ENCODE measurements around the gene SHMT1.
A peak's percentile ranks its signal among the peaks of the same experiment; 100 is the strongest.
"Not testable (repeated sequence)": the region's sequence is repeated elsewhere in the genome, so short reads cannot be mapped to it uniquely, and the experiment has no call there.

SHMT1 gene

DNA sequence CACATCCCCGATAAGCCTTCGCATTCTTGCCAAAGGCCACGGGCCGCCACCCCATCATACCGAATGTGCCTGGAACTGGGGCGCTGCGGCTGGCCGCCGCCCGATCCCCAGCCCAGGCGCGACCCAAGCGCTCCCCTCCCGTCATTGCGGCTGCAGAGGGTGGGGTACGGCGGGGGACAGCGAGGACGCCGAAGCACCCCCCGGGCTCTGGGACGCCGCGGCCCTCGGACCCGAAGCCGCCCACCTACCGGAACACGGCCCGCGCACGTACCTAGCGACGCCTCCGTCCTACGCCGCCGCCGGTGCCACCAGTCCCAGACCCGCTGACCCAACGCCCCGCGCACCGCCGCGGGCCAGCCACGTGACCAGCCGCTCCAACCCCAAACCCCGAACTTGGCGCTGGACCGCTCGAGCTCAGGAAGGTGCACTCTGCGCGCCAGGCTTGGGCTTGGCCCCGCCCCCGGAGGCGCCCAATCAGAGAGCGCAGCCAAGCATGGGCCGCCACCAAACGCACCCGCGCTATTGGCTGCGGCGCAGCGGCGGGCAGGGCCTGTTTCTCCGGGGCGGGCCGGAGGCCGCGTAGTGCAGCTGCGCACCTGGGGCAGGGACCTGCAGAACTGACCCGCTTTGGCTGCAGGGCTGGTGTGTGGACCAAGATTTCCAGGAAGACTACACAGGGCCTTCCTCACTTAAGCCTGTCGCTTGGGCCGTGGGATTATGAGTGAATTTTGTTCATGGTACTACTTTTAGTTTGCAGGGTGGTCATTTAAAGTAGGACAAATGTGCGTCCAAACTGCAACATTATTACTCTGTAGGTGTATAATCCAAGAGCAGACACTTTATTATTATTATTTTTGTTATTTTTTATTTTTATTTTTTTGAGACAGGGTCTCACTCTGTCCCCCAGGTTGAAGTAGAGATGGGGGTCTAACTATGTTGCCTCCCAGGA is at the start of gene SHMT1:
TSS of gene SHMT1 (minus strand) at position 450 of the 949 bp plus-strand sequence. CDS start 7,569 bp downstream, outside the sequence.
- Histone ChIP-seq H3K4me1 (peaks cover 20% of the 10 kb centered on the region), H3K9me3 (peaks cover 4% of the 10 kb centered on the region; the same call in 1 of the 2 replicates), H3K4me3 (peak within 1 kb of the TSS; percentile 90), H3K27ac (peak within 1 kb of the TSS; percentile 75), H3K36me3 (peaks cover 24% of the 10 kb centered on the region), H3K4me2 (peak within 1 kb of the TSS; percentile 90), H4K20me1 (no peaks in the 10 kb centered on the region), H3K27me3 (no peaks in the 10 kb centered on the region), H3K9ac (peak within 1 kb of the TSS; percentile 84)
- TF ChIP-seq Cebpa-rat (IDR thresholded peaks at IDR 0.05), result no peak

DNA sequence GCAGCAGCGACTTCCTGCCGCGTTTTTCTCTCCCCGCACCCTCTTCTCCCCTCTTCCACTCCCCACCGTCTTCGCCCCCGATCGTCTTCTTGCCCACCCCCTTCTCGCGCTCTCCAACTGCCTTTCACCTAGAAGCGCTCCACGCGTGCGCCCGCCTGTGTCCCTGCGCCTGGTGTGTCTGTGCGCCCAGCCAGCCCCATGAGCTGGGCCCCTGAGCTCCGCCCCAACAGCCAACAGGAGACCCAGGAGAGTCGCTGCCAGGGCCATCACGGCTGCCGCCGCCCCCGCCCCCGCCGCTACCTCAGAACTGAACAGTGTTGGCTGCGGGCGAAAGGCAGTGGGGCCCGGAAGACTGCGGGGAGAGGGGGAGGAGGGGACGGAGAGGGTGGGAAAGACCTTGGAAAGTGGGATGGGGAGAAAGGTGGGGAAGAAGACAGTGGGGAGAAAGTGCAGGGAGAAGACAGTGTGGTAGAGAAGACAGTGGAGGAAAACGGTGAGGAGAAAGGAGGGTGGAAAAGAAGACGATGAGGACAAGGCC is 48.7 kb upstream of the SHMT1 start:
- Histone ChIP-seq H3K9ac (peak overlapping the region; percentile 78), H3K27ac (peak overlapping the region; percentile 82), H3K4me1 (peaks cover 17% of the 10 kb centered on the region), H3K4me3 (peak overlapping the region; percentile 68)
- not testable (repeated sequence) for H3K27me3 ChIP-seq, H4K20me1 ChIP-seq, H3K4me2 ChIP-seq, H3K36me3 ChIP-seq, H3K9me3 ChIP-seq

GRCh38 chr17:18411377-18411864 is 48.1 kb upstream of the SHMT1 start:
- peak overlapping the region; percentile 82 for H3K27ac ChIP-seq

DNA sequence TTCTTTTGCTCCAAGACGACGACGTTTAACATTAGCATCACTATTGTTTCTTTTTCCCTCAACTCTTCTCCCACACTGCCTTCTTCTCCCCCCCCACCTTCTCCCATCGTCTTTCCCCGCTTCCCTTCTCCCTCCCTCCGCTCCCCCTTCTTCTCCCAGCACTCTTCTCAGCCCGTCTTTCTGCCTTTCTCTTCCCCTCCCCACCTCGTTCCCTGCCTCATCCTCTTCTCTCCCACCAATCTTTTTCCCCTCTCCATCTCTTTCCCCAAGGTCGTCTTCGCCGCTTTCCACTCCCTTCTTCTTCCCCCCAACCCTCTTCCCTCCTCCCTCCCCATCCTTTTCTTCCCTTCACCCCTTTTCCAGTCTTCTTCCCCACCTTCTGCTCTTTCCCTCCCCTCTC is 47.4 kb upstream of the SHMT1 start:
- Histone ChIP-seq H3K27ac (peak overlapping the region; percentile 82; the same call in 1 of the 2 replicates), H3K4me2 (peak overlapping the region; percentile 72), H3K4me3 (peak overlapping the region; percentile 68), H3K4me1 (peaks cover 17% of the 10 kb centered on the region), H3K9ac (peak overlapping the region; percentile 78; the same call in 1 of the 2 replicates)
- not testable (repeated sequence) for H3K36me3 ChIP-seq, H3K9me3 ChIP-seq, H3K27me3 ChIP-seq, H4K20me1 ChIP-seq

More at GRCh38 chr17:18411377-18411864, 48.1 kb upstream of the SHMT1 start:
- Histone ChIP-seq H3K4me1 (peaks cover 17% of the 10 kb centered on the region), H3K4me2 (peak overlapping the region; percentile 72), H3K4me3 (peak overlapping the region; percentile 68), H3K9ac (peak overlapping the region; percentile 78)
- H4K20me1 ChIP-seq, H3K36me3 ChIP-seq, H3K9me3 ChIP-seq, H3K27me3 ChIP-seq: not testable (repeated sequence)

- not testable (repeated sequence) for H4K20me1 ChIP-seq, H3K27ac ChIP-seq, H3K9me3 ChIP-seq, H3K9ac ChIP-seq, H3K27me3 ChIP-seq, H3K36me3 ChIP-seq, H3K4me3 ChIP-seq
- Histone ChIP-seq H3K4me2 (peak overlapping the region; percentile 30), H3K4me1 (peaks cover 17% of the 10 kb centered on the region)
Observed at GRCh38 chr17:18409321-18409720, 46.0 kb upstream of the SHMT1 start.

DNA sequence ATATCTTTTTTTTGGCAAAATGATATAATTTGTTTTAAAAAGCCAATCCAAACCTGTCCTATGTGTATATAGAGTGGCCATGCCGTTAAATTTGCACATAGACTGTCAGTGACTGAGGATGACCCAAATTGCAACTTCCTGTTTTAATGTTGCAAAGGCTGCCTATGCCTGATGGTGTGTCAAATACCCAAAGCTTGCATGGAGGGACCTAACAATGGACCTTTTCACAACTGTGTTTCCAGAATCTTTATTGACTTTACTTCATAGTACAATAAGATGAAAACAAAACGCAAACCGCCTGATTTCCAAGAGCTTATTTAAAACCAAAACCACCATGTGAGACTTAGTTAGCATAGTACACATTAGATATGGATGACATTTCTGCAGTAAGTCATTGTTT is 45.6 kb upstream of the SHMT1 start:
- not testable (repeated sequence) for H3K4me3 ChIP-seq, H4K20me1 ChIP-seq, H3K36me3 ChIP-seq, H3K27me3 ChIP-seq, H3K9me3 ChIP-seq, H3K27ac ChIP-seq, H3K9ac ChIP-seq
- Histone ChIP-seq H3K4me2 (peak overlapping the region; percentile 30), H3K4me1 (peaks cover 17% of the 10 kb centered on the region)

DNA sequence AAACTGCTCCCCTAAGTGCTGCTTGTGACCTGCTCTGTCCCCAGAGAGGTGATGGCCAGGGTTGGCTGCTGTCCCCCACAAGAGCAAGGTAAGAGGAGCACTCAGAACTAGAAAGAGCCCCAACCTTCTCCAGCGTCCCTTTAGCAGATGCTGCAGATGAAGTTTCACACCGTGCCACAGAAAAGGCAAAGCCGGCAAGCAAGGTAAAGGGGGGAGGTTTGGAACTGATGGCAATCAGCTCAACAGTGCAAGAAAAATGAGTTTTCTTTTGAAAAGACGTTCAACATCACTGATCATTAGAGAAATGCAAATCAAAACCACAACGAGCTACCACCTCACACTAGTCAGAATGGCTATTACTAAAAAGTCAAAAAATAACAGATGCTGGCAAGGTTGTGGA is 40.3 kb upstream of the SHMT1 start:
- not testable (repeated sequence) for H3K4me1 ChIP-seq, H4K20me1 ChIP-seq, H3K9me3 ChIP-seq, H3K4me2 ChIP-seq, H3K36me3 ChIP-seq, H3K9ac ChIP-seq, H3K27ac ChIP-seq, H3K27me3 ChIP-seq, H3K4me3 ChIP-seq

GRCh38 chr17:18403166-18403565 is 39.8 kb upstream of the SHMT1 start:
- H3K4me2 ChIP-seq, H3K27ac ChIP-seq, H3K36me3 ChIP-seq, H3K4me1 ChIP-seq, H3K9ac ChIP-seq, H3K27me3 ChIP-seq, H3K4me3 ChIP-seq, H3K9me3 ChIP-seq, H4K20me1 ChIP-seq: not testable (repeated sequence)

- H3K4me1 ChIP-seq, H3K36me3 ChIP-seq, H3K9ac ChIP-seq, H3K27ac ChIP-seq, H3K9me3 ChIP-seq, H3K4me2 ChIP-seq, H4K20me1 ChIP-seq, H3K4me3 ChIP-seq, H3K27me3 ChIP-seq: not testable (repeated sequence)
Observed at GRCh38 chr17:18401872-18402590, 38.7 kb upstream of the SHMT1 start.

DNA sequence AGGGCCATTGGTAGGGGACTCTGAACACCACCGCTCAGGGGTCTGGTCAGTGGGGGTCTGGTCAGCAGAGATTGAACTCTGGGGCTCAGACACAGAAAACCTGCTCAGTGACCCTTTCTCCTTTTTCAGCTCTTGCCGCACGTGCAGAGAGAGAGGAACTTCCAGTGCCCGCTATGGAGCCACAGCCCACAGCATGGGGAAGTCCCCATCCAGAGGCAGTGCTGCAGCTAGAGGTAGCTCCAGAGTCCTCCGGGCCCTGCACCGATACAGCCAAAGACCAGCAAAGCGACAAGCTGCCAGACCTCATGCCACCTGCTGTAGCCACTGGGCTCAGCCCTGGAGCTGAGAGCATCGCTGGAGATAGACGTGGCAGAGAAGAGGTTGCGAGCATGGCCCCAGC is 25.4 kb upstream of the SHMT1 start:
- not testable (repeated sequence) for H4K20me1 ChIP-seq, H3K27me3 ChIP-seq, H3K27ac ChIP-seq, H3K36me3 ChIP-seq, H3K9me3 ChIP-seq, H3K9ac ChIP-seq, H3K4me3 ChIP-seq
- Histone ChIP-seq H3K4me1 (peaks cover 23% of the 10 kb centered on the region), H3K4me2 (0 out of 2 replicates have a peak overlapping the region, but pooled peaks have one; percentile 14)

DNA sequence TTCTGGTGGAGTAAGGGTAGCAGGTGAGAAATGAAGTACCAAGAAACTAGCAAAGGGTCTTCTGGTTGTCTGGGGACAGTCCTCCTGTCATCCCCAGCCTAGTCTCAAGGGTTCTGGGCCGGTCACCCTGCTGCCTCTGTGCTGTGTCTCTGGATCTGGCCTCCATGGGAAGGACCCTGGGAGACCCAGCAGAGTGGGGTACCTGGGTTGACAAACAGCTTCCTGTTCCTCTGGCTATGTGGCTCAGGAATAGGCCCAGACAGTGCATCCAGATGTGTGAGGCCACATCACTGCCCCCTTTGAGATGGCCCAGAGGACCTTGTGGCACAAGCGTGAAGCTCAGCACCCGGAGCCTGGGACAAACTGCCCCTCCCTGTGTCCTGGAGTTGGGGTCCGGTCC is 24.9 kb upstream of the SHMT1 start:
- not testable (repeated sequence) for H3K27me3 ChIP-seq, H3K27ac ChIP-seq, H3K4me3 ChIP-seq, H3K36me3 ChIP-seq, H3K9ac ChIP-seq, H4K20me1 ChIP-seq, H3K9me3 ChIP-seq
- H3K4me2 ChIP-seq, result 0 out of 2 replicates have a peak overlapping the region, but pooled peaks have one; percentile 14
- H3K4me1 ChIP-seq, result peaks cover 26% of the 10 kb centered on the region

- not testable (repeated sequence) for H3K36me3 ChIP-seq
- peaks cover 31% of the 10 kb centered on the region for H3K4me1 ChIP-seq
Observed at GRCh38 chr17:18387583-18387982, 24.2 kb upstream of the SHMT1 start.

DNA sequence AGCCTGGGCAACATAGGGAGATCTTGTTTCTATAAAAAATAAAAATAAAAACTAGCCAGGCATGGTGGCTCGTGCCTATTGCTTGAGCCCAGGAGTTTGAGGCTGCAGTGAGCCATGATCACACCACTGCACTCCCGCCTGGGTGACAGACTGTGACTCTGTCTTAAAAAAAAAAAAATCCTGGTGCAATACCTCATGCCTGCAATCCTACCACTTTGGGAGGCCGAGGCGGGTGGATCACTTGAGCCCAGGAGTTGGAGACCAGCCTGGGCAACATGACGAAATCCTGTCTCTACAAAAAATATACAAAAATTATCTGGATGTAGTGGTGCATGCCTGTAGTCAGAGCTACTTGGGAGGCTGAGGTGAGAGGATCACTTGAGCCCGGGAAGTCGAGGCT is 20.9 kb upstream of the SHMT1 start:
- H3K27ac ChIP-seq, H3K4me2 ChIP-seq, H4K20me1 ChIP-seq, H3K9ac ChIP-seq, H3K36me3 ChIP-seq, H3K9me3 ChIP-seq, H3K4me3 ChIP-seq: not testable (repeated sequence)
- Histone ChIP-seq H3K27me3 (peaks cover 17% of the 10 kb centered on the region), H3K4me1 (peaks cover 16% of the 10 kb centered on the region; the same call in 1 of the 2 replicates)

More at GRCh38 chr17:18387583-18387982, 24.2 kb upstream of the SHMT1 start:
- H3K4me3 ChIP-seq, H3K27me3 ChIP-seq, H3K9ac ChIP-seq, H4K20me1 ChIP-seq, H3K4me2 ChIP-seq, H3K27ac ChIP-seq, H3K9me3 ChIP-seq: not testable (repeated sequence)

DNA sequence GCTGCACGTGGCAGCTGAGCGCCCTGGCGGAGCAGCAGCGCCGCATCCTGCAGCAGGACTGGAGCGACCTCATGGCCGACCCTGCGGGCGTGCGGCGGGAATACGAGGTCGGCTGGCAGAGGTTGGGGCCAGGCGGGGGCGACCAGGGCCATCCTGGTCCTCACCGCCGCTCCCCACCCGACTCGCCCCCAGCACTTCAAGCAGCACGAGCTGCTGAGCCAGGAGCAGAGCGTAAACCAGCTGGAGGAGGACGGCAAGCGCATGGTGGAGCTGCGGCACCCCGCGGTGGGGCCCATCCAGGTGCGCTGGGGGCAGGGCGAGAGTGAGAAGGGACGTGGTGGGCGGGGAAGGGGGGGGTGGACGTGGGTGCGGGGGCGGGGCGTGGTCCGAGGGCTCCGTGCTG is 19.7 kb upstream of the SHMT1 start:
- not testable (repeated sequence) for H3K27ac ChIP-seq, H3K4me3 ChIP-seq, H3K36me3 ChIP-seq, H3K9me3 ChIP-seq, H4K20me1 ChIP-seq, H3K9ac ChIP-seq
- Histone ChIP-seq H3K4me1 (peaks cover 11% of the 10 kb centered on the region), H3K4me2 (peak overlapping the region; percentile 36; the same call in 1 of the 2 replicates), H3K27me3 (peaks cover 17% of the 10 kb centered on the region)
